Neural cell (in vitro differentiated cells): ENCODE results near the gene PCGF3. TPM values are rescaled to one million over a fixed set of nuclear protein-coding genes. Genes with fewer than 3 reads are reported as not detected.

Experiments
- H2AFZ ChIP-seq: fragments of 200-600, 300-800 bp; sonication (generic), shearing (Covaris generic); 2 replicates; pipeline ENCODE4 v1.6.0; 2014; ENCODE audit warnings: low read depth, mild to moderate bottlenecking, antibody characterized with exemption, low read length, moderate library complexity
- H3F3A ChIP-seq: fragments of 200-600 bp; shearing (Covaris generic); 2 replicates; pipeline ENCODE4 v1.6.1; 2016; ENCODE audit warnings: mild to moderate bottlenecking, moderate library complexity, mixed read lengths, antibody characterized with exemption, low read length; ENCODE audit not compliant: insufficient read depth, poor library complexity, severe bottlenecking
- H3K27ac ChIP-seq: fragments of 200-600, 300-800 bp; sonication (generic), shearing (Covaris generic); 2 replicates; pipeline ENCODE4 v1.5.1; 2014; ENCODE audit warnings: mild to moderate bottlenecking, low read length, moderate library complexity
- H3K27me3 ChIP-seq: fragments of 300-800, 200-600 bp; sonication (generic), shearing (Covaris generic); 2 replicates; pipeline ENCODE4 v1.6.0; 2014; ENCODE audit warnings: mild to moderate bottlenecking, low read depth, low read length, moderate library complexity; ENCODE audit not compliant: insufficient read depth
- H3K36me3 ChIP-seq: fragments of 300-800, 200-600 bp; sonication (generic), shearing (Covaris generic); 2 replicates; pipeline ENCODE4 v1.5.1; 2014; ENCODE audit warnings: mild to moderate bottlenecking, antibody characterized with exemption, low read length, moderate library complexity; ENCODE audit not compliant: insufficient read depth
- H3K4me2 ChIP-seq: fragments of 300-800, 200-600 bp; sonication (generic), shearing (Covaris generic); 2 replicates; pipeline ENCODE4 v1.6.0; 2014; ENCODE audit warnings: mild to moderate bottlenecking, low read length
- H3K4me3 ChIP-seq: fragments of 300-800, 200-600 bp; sonication (generic), shearing (Covaris generic); 2 replicates; pipeline ENCODE4 v1.5.1; 2014; ENCODE audit warnings: mild to moderate bottlenecking, low read length, moderate library complexity
- H3K79me2 ChIP-seq: fragments of 200-600 bp; shearing (Covaris generic); replicated peaks from 2 replicates; pipeline ENCODE4 v1.6.0; 2014; ENCODE audit warnings: mild to moderate bottlenecking, low read length, moderate library complexity; ENCODE audit not compliant: insufficient read depth
- H3K9ac ChIP-seq: fragments of 300-800, 200-600 bp; sonication (generic), shearing (Covaris generic); 2 replicates; pipeline ENCODE4 v1.6.1; 2016; ENCODE audit warnings: mild to moderate bottlenecking, low read length, mixed read lengths
- H3K9me2 ChIP-seq: fragments of 200-600 bp; shearing (Covaris generic); 2 replicates; pipeline ENCODE4 v1.6.1; 2016; ENCODE audit warnings: mild to moderate bottlenecking, low read length, mixed read lengths; ENCODE audit not compliant: insufficient read depth
- H3K9me3 ChIP-seq: fragments of 200-600, 300-800 bp; sonication (generic), shearing (Covaris generic); 2 replicates; pipeline ENCODE4 v1.6.1; 2016; ENCODE audit warnings: mild to moderate bottlenecking, mixed run types, low read length, moderate library complexity, mixed read lengths
- H4K20me1 ChIP-seq: fragments of 200-600 bp; shearing (Covaris generic); 2 replicates; pipeline ENCODE4 v1.6.1; 2016; ENCODE audit warnings: mild to moderate bottlenecking, mixed run types; ENCODE audit not compliant: insufficient read depth
- CTCF ChIP-seq: fragments of 450-650 bp; IDR thresholded peaks from 2 replicates; pipeline ENCODE4 v1.5.1; 2014; ENCODE audit warnings: antibody characterized with exemption, mild to moderate bottlenecking, moderate library complexity; ENCODE audit not compliant: poor library complexity, severe bottlenecking
- EP300 ChIP-seq: fragments of 450-650 bp; conservative IDR thresholded peaks from 2 replicates; pipeline ENCODE4 v1.6.1; 2014; ENCODE audit warnings: antibody characterized with exemption, mild to moderate bottlenecking, moderate library complexity; ENCODE audit not compliant: poor library complexity, severe bottlenecking
- EZH2 ChIP-seq: fragments of 200-600, 300-800 bp; shearing (Covaris generic), sonication (generic); IDR thresholded peaks from 2 replicates; pipeline ENCODE4 v1.6.1; 2014; ENCODE audit warnings: antibody characterized with exemption, low read length, borderline replicate concordance, mild to moderate bottlenecking; ENCODE audit not compliant: insufficient read depth, poor library complexity, severe bottlenecking
- MXI1 ChIP-seq: fragments of 450-650 bp; conservative IDR thresholded peaks from 2 replicates; pipeline ENCODE4 v1.6.1; 2014; ENCODE audit warnings: antibody characterized with exemption, mild to moderate bottlenecking; ENCODE audit not compliant: poor library complexity, severe bottlenecking
- POLR2AphosphoS5 ChIP-seq: IDR thresholded peaks from 2 replicates; pipeline ENCODE4 v1.6.1; 2012
- RAD21 ChIP-seq: fragments of 450-650 bp; conservative IDR thresholded peaks from 2 replicates; pipeline ENCODE4 v1.6.1; 2014; ENCODE audit warnings: antibody characterized with exemption, mild to moderate bottlenecking, moderate library complexity
- REST ChIP-seq: IDR thresholded peaks from 2 replicates; pipeline ENCODE4 v1.6.1; 2012; ENCODE audit warnings: borderline replicate concordance
- SMC3 ChIP-seq: fragments of 450-650 bp; conservative IDR thresholded peaks from 2 replicates; pipeline ENCODE4 v1.6.1; 2014; ENCODE audit warnings: antibody characterized with exemption, mild to moderate bottlenecking, moderate library complexity; ENCODE audit not compliant: poor library complexity
- TAF1 ChIP-seq: IDR thresholded peaks from 2 replicates; pipeline ENCODE4 v1.6.1; 2012; ENCODE audit warnings: low read depth
- polyA plus RNA-seq: library from polyadenylated mRNA; depleted of rRNA; stranded (reverse); fragments of >200 nt; gene quantifications from 2 replicates; pipeline ENCODE4 v1.2.3, GENCODE V29; 2014

PCGF3 gene
- polyA plus RNA-seq, 1 donor from 2014 or later, result 117 TPM

- peaks cover 16% of the 10 kb centered on the region for H3K79me2 ChIP-seq
- H4K20me1 ChIP-seq, result no peaks in the 10 kb centered on the region
- TF ChIP-seq RAD21 (no peak), CTCF (no peak), SMC3 (no peak), EZH2 (no peak), POLR2AphosphoS5 (no peak), EP300 (no peak)
- no peak overlapping the region for H2AFZ ChIP-seq
- H3K27me3 ChIP-seq, result no peaks in the 10 kb centered on the region
- H3K4me2 ChIP-seq, result no peak overlapping the region
- H3F3A ChIP-seq, result no peaks in the 10 kb centered on the region
- no peak overlapping the region for H3K4me3 ChIP-seq
- no peak overlapping the region for H3K27ac ChIP-seq
- no peaks in the 10 kb centered on the region for H3K9me2 ChIP-seq
- H3K36me3 ChIP-seq, result no peaks in the 10 kb centered on the region
- H3K9ac ChIP-seq, result no peak overlapping the region
- no peaks in the 10 kb centered on the region for H3K9me3 ChIP-seq
These were observed 3.0 kb upstream of the PCGF3 start for GRCh38 chr4:702618-703048.

- Histone ChIP-seq H3K27me3 (no peaks in the 10 kb centered on the region), H3K4me2 (no peak overlapping the region), H3K79me2 (peaks cover 23% of the 10 kb centered on the region), H3K9ac (no peak overlapping the region), H4K20me1 (no peaks in the 10 kb centered on the region), H3K9me2 (no peaks in the 10 kb centered on the region), H3K4me3 (no peak overlapping the region), H3F3A (no peaks in the 10 kb centered on the region), H3K9me3 (no peaks in the 10 kb centered on the region), H3K36me3 (no peaks in the 10 kb centered on the region), H2AFZ (no peak overlapping the region), H3K27ac (no peak overlapping the region)
- TF ChIP-seq TAF1 (no peak), MXI1 (no peak), REST (no peak), CTCF (no peak), POLR2AphosphoS5 (no peak), RAD21 (no peak), SMC3 (no peak), EP300 (no peak), EZH2 (no peak)
These were observed 2.1 kb upstream of the PCGF3 start for GRCh38 chr4:703336-704197.
